ENCODE measurements around the gene PPP2R2C.

- TF ChIP-seq CTCF (conservative IDR thresholded peaks at IDR 0.05; ENCODE audit: low read length) (no peak), EZH2phosphoT487 (IDR thresholded peaks at IDR 0.05; ENCODE audit: borderline replicate concordance, low read depth, low read length) (no peak)
Observed at GRCh38 chr4:6460876-6461275, 11.5 kb downstream of the PPP2R2C start.

All from OCI-LY7 (cell line).